ENCODE data around the gene NUDC. TPM values are rescaled to one million over a fixed set of nuclear protein-coding genes. Genes with fewer than 3 reads are reported as not detected.

NUDC gene
- total RNA-seq, 4 donors from 2014 or later, result 34.1 to 65.2 (median 46.5) TPM

GRCh38 chr1:26991310-26992116, 70.0 kb downstream of the NUDC start:
- TF ChIP-seq POLR2AphosphoS5 (IDR thresholded peaks at IDR 0.05) (no peak), CTCF (IDR thresholded peaks at IDR 0.05) (no peak), EP300 (IDR thresholded peaks at IDR 0.05) (no peak)
- WGBS, result 52% methylated on average over 9 of the region's 10 CpGs
- Histone ChIP-seq H3K27me3 (peaks cover 28% of the 10 kb centered on the region), H3K36me3 (no peaks in the 10 kb centered on the region), H3K27ac (no peak overlapping the region), H3K9me3 (no peaks in the 10 kb centered on the region), H3K4me3 (no peak overlapping the region), H3K4me1 (peaks cover 25% of the 10 kb centered on the region)
- no peak for DNase-seq (ENCODE audit: low spot score in 2 of 2)

GRCh38 chr1:26993237-26994019, 71.9 kb downstream of the NUDC start, which contains the start of gene TRNP1:
Gene TRNP1, plus strand, starts transcription at chr1:26993692. Its CDS starts 95 bp downstream, at chr1:26993787.
- peaks cover 28% of the 10 kb centered on the region for H3K27me3 ChIP-seq
- TF ChIP-seq POLR2AphosphoS5 (IDR thresholded peaks at IDR 0.05) (no peak), CTCF (IDR thresholded peaks at IDR 0.05) (no peak), EP300 (IDR thresholded peaks at IDR 0.05) (no peak), POLR2A (IDR thresholded peaks at IDR 0.05) (no peak)
- DNase-seq (ENCODE audit: low spot score in 2 of 2), result no peak
- no peaks in the 10 kb centered on the region for H3K9me3 ChIP-seq
- peaks cover 41% of the 10 kb centered on the region for H3K4me1 ChIP-seq
- H3K27ac ChIP-seq, result peak within 1 kb of the TSS; percentile 78
- no peaks in the 10 kb centered on the region for H3K36me3 ChIP-seq
- H3K4me3 ChIP-seq, result peak within 1 kb of the TSS; percentile 93
- 6% methylated on average over 7 of the region's 61 CpGs for WGBS

- no peak for DNase-seq (ENCODE audit: low spot score in 2 of 2)
- 2% methylated on average over 22 of the region's 97 CpGs for WGBS
- Histone ChIP-seq H3K4me3 (peak overlapping the region; percentile 93), H3K27me3 (peaks cover 28% of the 10 kb centered on the region), H3K9me3 (no peaks in the 10 kb centered on the region), H3K4me1 (peaks cover 48% of the 10 kb centered on the region), H3K36me3 (no peaks in the 10 kb centered on the region), H3K27ac (peak overlapping the region; percentile 78)
- no peak for TF ChIP-seq POLR2AphosphoS5 (IDR thresholded peaks at IDR 0.05)
- TF ChIP-seq EP300 (IDR thresholded peaks at IDR 0.05), result no peak
- no peak for TF ChIP-seq CTCF (IDR thresholded peaks at IDR 0.05)
Measured at GRCh38 chr1:26994020-26994786, 72.7 kb downstream of the NUDC start.

GRCh38 chr1:26994787-26995517, 73.4 kb downstream of the NUDC start:
- no peak for DNase-seq (ENCODE audit: low spot score in 2 of 2)
- Histone ChIP-seq H3K27ac (peak overlapping the region; percentile 2), H3K4me3 (peak overlapping the region; percentile 93), H3K36me3 (no peaks in the 10 kb centered on the region), H3K9me3 (no peaks in the 10 kb centered on the region), H3K4me1 (peaks cover 56% of the 10 kb centered on the region), H3K27me3 (peaks cover 28% of the 10 kb centered on the region)
- TF ChIP-seq CTCF (IDR thresholded peaks at IDR 0.05) (no peak), POLR2A (IDR thresholded peaks at IDR 0.05) (no peak), POLR2AphosphoS5 (IDR thresholded peaks at IDR 0.05) (no peak), EP300 (IDR thresholded peaks at IDR 0.05) (no peak)
- WGBS, result 23% methylated on average over 15 of the region's 15 CpGs

Data from suprapubic skin (tissue), 4 donors.